ENCODE measurements around the gene ROR1. TPM values are rescaled to one million over a fixed set of nuclear protein-coding genes. Genes with fewer than 3 reads are reported as not detected.

The ROR1 gene
- total and polyA plus RNA-seq, 10 of the 15 experiments (the other 5 are each of a cell fraction or from before 2014, with no cell fraction given) = 0.02 to 0.08 (median 0.05) TPM; not detected in 6

DNA sequence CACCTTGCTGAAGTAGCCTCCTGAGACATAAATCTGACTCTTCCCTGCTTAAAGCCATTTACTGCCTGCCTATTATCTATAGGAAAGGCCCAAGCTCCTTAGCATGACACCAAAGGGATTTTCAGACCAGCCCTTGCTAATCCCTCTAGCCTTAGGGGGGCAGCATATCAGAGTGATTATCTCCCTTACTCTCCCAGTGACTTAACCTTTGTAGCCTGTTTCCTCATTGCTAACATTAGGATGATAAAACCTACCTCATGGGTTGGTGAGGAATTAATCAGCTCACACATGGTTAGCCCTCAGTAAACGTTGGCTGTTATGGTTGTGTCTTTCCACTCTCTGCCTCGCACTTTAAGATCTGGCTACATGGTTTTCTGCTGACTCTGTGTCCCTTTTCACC lies 70.1 kb downstream of the ROR1 start (continued):
- no peak for TF ChIP-seq BCL11A (IDR thresholded peaks at IDR 0.05; ENCODE audit: low read depth, low read length)

DNA sequence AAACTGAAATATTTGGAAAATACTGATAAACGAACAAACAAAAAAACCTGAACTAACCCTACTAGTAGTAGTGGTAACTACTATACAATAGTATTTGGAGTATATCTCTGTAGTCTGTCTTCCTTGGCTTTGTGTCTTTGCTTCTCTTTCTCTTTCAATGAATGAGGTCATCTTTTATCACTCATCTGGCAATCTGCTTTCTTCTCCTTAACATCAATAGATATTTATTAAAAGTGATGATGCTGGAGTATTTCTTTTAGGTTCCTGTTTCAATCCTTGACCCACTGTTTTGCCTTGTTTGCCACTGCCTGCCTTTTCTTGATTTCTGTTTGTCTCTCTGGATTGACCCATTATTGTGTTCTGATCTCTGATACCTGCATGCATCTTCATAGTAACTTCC lies 71.5 kb downstream of the ROR1 start:
- POLR2A ChIA-PET = no interaction called here
- Histone ChIP-seq H3K27me3 (replicated peaks in 1 of 2; ENCODE audit: control insufficient read depth in 2 of 2, insufficient read depth in 2 of 2, low read length in 1 of 2) (no peaks in the 10 kb centered on the region; a peak in 1 of 4 replicates), H4K20me1 (ENCODE audit: control insufficient read depth, insufficient read depth) (no peaks in the 10 kb centered on the region), H3K4me3 (no peak overlapping the region), H3K36me3 (ENCODE audit: control insufficient read depth in 2 of 2, insufficient read depth in 2 of 2, low read length in 1 of 2) (no peaks in the 10 kb centered on the region), H3K27ac (ENCODE audit: control insufficient read depth, insufficient read depth) (no peak overlapping the region), H3K4me2 (ENCODE audit: control insufficient read depth, insufficient read depth) (no peak overlapping the region), H3K79me2 (ENCODE audit: control insufficient read depth, insufficient read depth, low read length) (no peaks in the 10 kb centered on the region), H3K4me1 (ENCODE audit: control insufficient read depth, insufficient read depth, low read length) (no peaks in the 10 kb centered on the region), H2AFZ (ENCODE audit: control insufficient read depth, low read depth, low read length) (no peak overlapping the region), H3K9ac (ENCODE audit: control insufficient read depth, insufficient read depth, low read length) (no peak overlapping the region), H3K9me3 (replicated peaks; ENCODE audit: control insufficient read depth, insufficient read depth, low read length) (no peaks in the 10 kb centered on the region)
- SMC1A ChIA-PET (ENCODE audit: uncharacterized antibody, unreplicated experiment) = interaction anchor here (1.0 to 1.2 kb wide), 2 partner anchors 13 to 290 kb away, joined by 3 to 4 read pairs; no protein-coding TSS in a partner anchor
- intact Hi-C loops (cut with micrococcal nuclease; ENCODE audit: unreplicated experiment) = no loop called here
- WGBS (ENCODE audit: insufficient coverage, insufficient replicate concordance, low lambda C conversion rate, missing lambda C conversion rate) = 0% methylated on average over 1 of the region's 1 CpG
- DNase-seq (ENCODE audit: low read depth, low spot score) = no peak
- RAD21 ChIA-PET (ENCODE audit: unreplicated experiment) = no interaction called here
- no peak for ATAC-seq
- no TSS peak for BruUV-seq (replicated peaks)
- CTCF ChIA-PET = interaction anchor here (0.6 to 2.3 kb wide), 2 partner anchors 47 to 153 kb away, joined by 3 to 5 read pairs; no protein-coding TSS in a partner anchor
- no peak for FAIRE-seq
- TF ChIP-seq PAX8 (IDR thresholded peaks at IDR 0.05) (no peak), TCF7 (IDR thresholded peaks at IDR 0.05; ENCODE audit: borderline replicate concordance) (no peak), HDAC2 (IDR thresholded peaks at IDR 0.05) (no peak), YY1 (IDR thresholded peaks at IDR 0.05; ENCODE audit: low read depth, low read length) (no peak), NR2C2 (IDR thresholded peaks at IDR 0.05; ENCODE audit: borderline replicate concordance, control insufficient read depth, insufficient read length, low read depth) (no peak), CBX3 (IDR thresholded peaks at IDR 0.05; ENCODE audit: borderline replicate concordance, low read depth) (no peak), ESRRA (IDR thresholded peaks at IDR 0.05; ENCODE audit: low read length) (no peak), RUNX3 (IDR thresholded peaks at IDR 0.05; ENCODE audit: low read length) (no peak), MYC (IDR thresholded peaks at IDR 0.05; ENCODE audit: insufficient read depth, insufficient read length, insufficient replicate concordance, low read length, severe bottlenecking) (no peak), GABPA (IDR thresholded peaks at IDR 0.05; ENCODE audit: low read depth) (no peak), ASH2L (IDR thresholded peaks at IDR 0.05; ENCODE audit: borderline replicate concordance, low read depth) (no peak), MEF2B (IDR thresholded peaks at IDR 0.05; ENCODE audit: partially characterized antibody, poor library complexity, severe bottlenecking) (no peak)
- TF ChIP-seq, protein P1, sequence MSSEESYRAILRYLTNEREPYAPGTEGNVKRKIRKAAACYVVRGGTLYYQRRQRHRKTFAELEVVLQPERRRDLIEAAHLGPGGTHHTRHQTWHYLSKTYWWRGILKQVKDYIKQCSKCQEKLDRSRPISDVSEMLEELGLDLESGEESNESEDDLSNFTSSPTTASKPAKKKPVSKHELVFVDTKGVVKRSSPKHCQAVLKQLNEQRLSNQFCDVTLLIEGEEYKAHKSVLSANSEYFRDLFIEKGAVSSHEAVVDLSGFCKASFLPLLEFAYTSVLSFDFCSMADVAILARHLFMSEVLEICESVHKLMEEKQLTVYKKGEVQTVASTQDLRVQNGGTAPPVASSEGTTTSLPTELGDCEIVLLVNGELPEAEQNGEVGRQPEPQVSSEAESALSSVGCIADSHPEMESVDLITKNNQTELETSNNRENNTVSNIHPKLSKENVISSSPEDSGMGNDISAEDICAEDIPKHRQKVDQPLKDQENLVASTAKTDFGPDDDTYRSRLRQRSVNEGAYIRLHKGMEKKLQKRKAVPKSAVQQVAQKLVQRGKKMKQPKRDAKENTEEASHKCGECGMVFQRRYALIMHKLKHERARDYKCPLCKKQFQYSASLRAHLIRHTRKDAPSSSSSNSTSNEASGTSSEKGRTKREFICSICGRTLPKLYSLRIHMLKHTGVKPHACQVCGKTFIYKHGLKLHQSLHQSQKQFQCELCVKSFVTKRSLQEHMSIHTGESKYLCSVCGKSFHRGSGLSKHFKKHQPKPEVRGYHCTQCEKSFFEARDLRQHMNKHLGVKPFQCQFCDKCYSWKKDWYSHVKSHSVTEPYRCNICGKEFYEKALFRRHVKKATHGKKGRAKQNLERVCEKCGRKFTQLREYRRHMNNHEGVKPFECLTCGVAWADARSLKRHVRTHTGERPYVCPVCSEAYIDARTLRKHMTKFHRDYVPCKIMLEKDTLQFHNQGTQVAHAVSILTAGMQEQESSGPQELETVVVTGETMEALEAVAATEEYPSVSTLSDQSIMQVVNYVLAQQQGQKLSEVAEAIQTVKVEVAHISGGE (CRISPR knock-in tag; IDR thresholded peaks at IDR 0.05) = no peak
- in situ Hi-C loops (cut with MboI) = no loop called here
